ENCODE measurements around the gene C2CD5. TPM values are rescaled to one million over a fixed set of nuclear protein-coding genes. Genes with fewer than 3 reads are reported as not detected.

The C2CD5 gene
- total and polyA plus RNA-seq, 2 of the 4 experiments (the other 2 are of a cell fraction): 14.5 to 15.8 TPM

GRCh38 chr12:22488478-22488877, 55.9 kb downstream of the C2CD5 start:
- Histone ChIP-seq H2AK9ac (replicated peaks; ENCODE audit: low read depth, low read length, poor library complexity) (no peak overlapping the region), H3K4me3 (ENCODE audit: insufficient read depth, low read depth, low read length) (no peak overlapping the region), H3K18ac (ENCODE audit: low read depth, low read length) (no peak overlapping the region), H3K56ac (ENCODE audit: extremely low read depth, insufficient read depth, low read length) (no peak overlapping the region), H4K91ac (ENCODE audit: insufficient read depth, low read depth, low read length) (no peak overlapping the region), H3K4me2 (ENCODE audit: low read depth, low read length) (no peak overlapping the region), H2BK5ac (ENCODE audit: low read depth, low read length, poor library complexity, severe bottlenecking) (no peak overlapping the region), H3K9me1 (ENCODE audit: insufficient read depth, low read length) (no peaks in the 10 kb centered on the region), H2BK20ac (ENCODE audit: low read depth, low read length) (no peak overlapping the region), H3K14ac (replicated peaks; ENCODE audit: low read depth, low read length) (no peak overlapping the region), H3K9me3 (ENCODE audit: control insufficient read depth, insufficient read depth, low read length) (no peaks in the 10 kb centered on the region), H2AFZ (replicated peaks; ENCODE audit: low read length, poor library complexity) (no peak overlapping the region), H3K79me1 (ENCODE audit: low read depth in 1 of 2, low read length in 2 of 2) (no peaks in the 10 kb centered on the region), H2AK5ac (ENCODE audit: low read depth, low read length) (no peak overlapping the region), H2BK120ac (ENCODE audit: low read depth, low read length) (no peak overlapping the region), H4K8ac (ENCODE audit: low read depth in 2 of 2, low read length in 2 of 2) (no peak overlapping the region), H3K36me3 (ENCODE audit: control insufficient read depth, insufficient read depth, low read length) (0 out of 2 replicates have a peak, but pooled peaks cover 3% of the 10 kb centered on the region), H3K9ac (ENCODE audit: low read depth, low read length) (no peak overlapping the region), H4K20me1 (ENCODE audit: insufficient read depth, low read length) (no peaks in the 10 kb centered on the region), H3K27me3 (ENCODE audit: control insufficient read depth, insufficient read depth, low read length) (no peaks in the 10 kb centered on the region), H3K27ac (ENCODE audit: insufficient read depth, low read length) (no peak overlapping the region), H4K5ac (ENCODE audit: low read depth, low read length) (no peak overlapping the region), H3K23ac (ENCODE audit: low read depth, low read length) (no peak overlapping the region), H3K4ac (ENCODE audit: low read depth, low read length) (no peak overlapping the region), H3K4me1 (ENCODE audit: control insufficient read depth, insufficient read depth, low read length) (no peaks in the 10 kb centered on the region), H2BK15ac (ENCODE audit: low read depth, low read length) (no peak overlapping the region)
- no CpG with 5 or more reads among the region's 3 CpGs for WGBS, 2 experiments (ENCODE audit: extremely low coverage in 2 of 2, insufficient read length in 1 of 2)
- in situ Hi-C loops (cut with MboI; ENCODE audit: low sequenced_read_pairs): no loop called here
- POLR2A ChIA-PET (ENCODE audit: unreplicated experiment): no interaction called here
- ATAC-seq (ENCODE audit: low read depth): no peak
- dilution Hi-C loops (cut with HindIII; ENCODE audit: low sequenced_read_pairs, unreplicated experiment): no loop called here
- DNase-seq: no peak
- TF ChIP-seq MAZ (IDR thresholded peaks at IDR 0.05; ENCODE audit: borderline replicate concordance, low read depth, low read length): no peak
- TF ChIP-seq CTCF (conservative IDR thresholded peaks at IDR 0.05; ENCODE audit: low read depth, low read length): no peak
- TF ChIP-seq RFX5 (IDR thresholded peaks at IDR 0.05; ENCODE audit: low read depth, low read length): no peak
- no peak for TF ChIP-seq SMC3 (IDR thresholded peaks at IDR 0.05; ENCODE audit: low read depth, low read length)
- TF ChIP-seq BHLHE40 (IDR thresholded peaks at IDR 0.05; ENCODE audit: low read depth, low read length): no peak
- TF ChIP-seq POLR2A (IDR thresholded peaks at IDR 0.05; ENCODE audit: low read depth, low read length): no peak
- TF ChIP-seq RAD21 (IDR thresholded peaks at IDR 0.05; ENCODE audit: low read length): no peak
- TF ChIP-seq USF2 (IDR thresholded peaks at IDR 0.05; ENCODE audit: low read depth, low read length): no peak
- TF ChIP-seq NFE2L2 (IDR thresholded peaks at IDR 0.05; ENCODE audit: low read depth, low read length): no peak
- no peak for TF ChIP-seq RCOR1 (IDR thresholded peaks at IDR 0.05; ENCODE audit: insufficient replicate concordance, low read length)
- TF ChIP-seq FOS (IDR thresholded peaks at IDR 0.05; ENCODE audit: low read depth, low read length): no peak
- TF ChIP-seq, protein P1, sequence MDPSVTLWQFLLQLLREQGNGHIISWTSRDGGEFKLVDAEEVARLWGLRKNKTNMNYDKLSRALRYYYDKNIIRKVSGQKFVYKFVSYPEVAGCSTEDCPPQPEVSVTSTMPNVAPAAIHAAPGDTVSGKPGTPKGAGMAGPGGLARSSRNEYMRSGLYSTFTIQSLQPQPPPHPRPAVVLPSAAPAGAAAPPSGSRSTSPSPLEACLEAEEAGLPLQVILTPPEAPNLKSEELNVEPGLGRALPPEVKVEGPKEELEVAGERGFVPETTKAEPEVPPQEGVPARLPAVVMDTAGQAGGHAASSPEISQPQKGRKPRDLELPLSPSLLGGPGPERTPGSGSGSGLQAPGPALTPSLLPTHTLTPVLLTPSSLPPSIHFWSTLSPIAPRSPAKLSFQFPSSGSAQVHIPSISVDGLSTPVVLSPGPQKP (IDR thresholded peaks at IDR 0.05; ENCODE audit: borderline replicate concordance, low read depth, low read length): no peak
- no peak for TF ChIP-seq CEBPB (IDR thresholded peaks at IDR 0.05; ENCODE audit: low read depth, low read length)
- TF ChIP-seq MXI1 (IDR thresholded peaks at IDR 0.05; ENCODE audit: borderline replicate concordance, low read depth, low read length): no peak
- TF ChIP-seq MAFK (IDR thresholded peaks at IDR 0.05; ENCODE audit: low read depth, low read length): no peak
- intact Hi-C loops (cut with micrococcal nuclease): no loop called here
- no TSS peak for BruUV-seq (replicated peaks)
- CTCF ChIA-PET: interaction anchor here (0.5 kb wide), 1 partner anchor 85 kb away, joined by 4 read pairs; no protein-coding TSS in a partner anchor

Data from IMR-90 (cell line).